MM.1S (cell line): ENCODE results near the gene ODAM.

Source experiments
- EZH2 ChIP-seq: fragments of 300-600 bp; sonication (generic); optimal IDR thresholded peaks from 2 replicates; pipeline ENCODE3; 2017; ENCODE audit warnings: low read depth, mild to moderate bottlenecking, antibody characterized with exemption, low read length, mixed read lengths
- TF ChIP-seq, protein P1 (sequence below): fragments of 300-600 bp; sonication (generic); IDR thresholded peaks from 2 replicates; pipeline ENCODE4 v1.5.1; 2016; ENCODE audit warnings: antibody characterized with exemption, low read length, mixed read lengths

DNA sequence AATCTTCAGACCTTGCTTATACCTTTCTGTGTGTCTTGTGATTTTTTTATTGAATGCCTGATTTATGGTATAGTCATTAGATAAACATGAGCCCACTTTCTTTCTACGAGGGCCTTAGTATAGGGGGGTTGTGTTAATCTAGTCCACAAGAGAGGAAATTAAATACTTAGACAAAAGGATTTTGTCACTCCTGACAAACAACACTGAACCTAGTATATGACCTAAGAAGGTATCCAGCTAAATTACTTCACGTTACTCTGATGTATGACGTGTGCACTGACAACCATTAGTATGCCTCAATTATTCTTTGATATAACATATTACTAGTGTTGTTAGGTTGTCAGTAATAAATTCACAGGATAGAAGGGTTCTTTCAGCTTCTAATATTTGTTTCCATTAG is 44.3 kb upstream of the ODAM start:
- TF ChIP-seq EZH2 = no peak
- TF ChIP-seq, protein P1, sequence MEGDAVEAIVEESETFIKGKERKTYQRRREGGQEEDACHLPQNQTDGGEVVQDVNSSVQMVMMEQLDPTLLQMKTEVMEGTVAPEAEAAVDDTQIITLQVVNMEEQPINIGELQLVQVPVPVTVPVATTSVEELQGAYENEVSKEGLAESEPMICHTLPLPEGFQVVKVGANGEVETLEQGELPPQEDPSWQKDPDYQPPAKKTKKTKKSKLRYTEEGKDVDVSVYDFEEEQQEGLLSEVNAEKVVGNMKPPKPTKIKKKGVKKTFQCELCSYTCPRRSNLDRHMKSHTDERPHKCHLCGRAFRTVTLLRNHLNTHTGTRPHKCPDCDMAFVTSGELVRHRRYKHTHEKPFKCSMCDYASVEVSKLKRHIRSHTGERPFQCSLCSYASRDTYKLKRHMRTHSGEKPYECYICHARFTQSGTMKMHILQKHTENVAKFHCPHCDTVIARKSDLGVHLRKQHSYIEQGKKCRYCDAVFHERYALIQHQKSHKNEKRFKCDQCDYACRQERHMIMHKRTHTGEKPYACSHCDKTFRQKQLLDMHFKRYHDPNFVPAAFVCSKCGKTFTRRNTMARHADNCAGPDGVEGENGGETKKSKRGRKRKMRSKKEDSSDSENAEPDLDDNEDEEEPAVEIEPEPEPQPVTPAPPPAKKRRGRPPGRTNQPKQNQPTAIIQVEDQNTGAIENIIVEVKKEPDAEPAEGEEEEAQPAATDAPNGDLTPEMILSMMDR = no peak
